Osteoblast (primary cell): ENCODE data around the gene B4GALNT1. TPM values are rescaled to one million over a fixed set of nuclear protein-coding genes. Genes with fewer than 3 reads are reported as not detected.

ENCODE experiments used
- DNase-seq: peaks from one replicate; pipeline ENCODE4 v3.0.0; 2011; ENCODE audit warnings: low spot score, mixed read lengths; ENCODE audit not compliant: insufficient read length; ENCODE audit errors: missing footprints
- H2AFZ ChIP-seq: 2 replicates; pipeline ENCODE4 v1.6.0; 2011; ENCODE audit warnings: mild to moderate bottlenecking, low read length
- H3K27ac ChIP-seq: 2 replicates; pipeline ENCODE4 v1.5.1; 2011; ENCODE audit warnings: mild to moderate bottlenecking, low read depth, low read length, moderate library complexity
- H3K27me3 ChIP-seq: 2 replicates; pipeline ENCODE4 v1.6.0; 2012; ENCODE audit warnings: mild to moderate bottlenecking, control low read depth, inconsistent platforms, low read length, moderate library complexity; ENCODE audit not compliant: insufficient read depth
- H3K36me3 ChIP-seq: 2 replicates; pipeline ENCODE4 v1.5.1; 2011; ENCODE audit warnings: mild to moderate bottlenecking, low read length, control low read depth, moderate library complexity; ENCODE audit not compliant: insufficient read depth
- H3K4me1 ChIP-seq: 2 replicates; pipeline ENCODE4 v1.5.1; 2011; ENCODE audit warnings: mild to moderate bottlenecking, low read length, control low read depth, moderate library complexity; ENCODE audit not compliant: insufficient read depth
- H3K4me2 ChIP-seq: 2 replicates; pipeline ENCODE4 v1.6.0; 2011; ENCODE audit warnings: mild to moderate bottlenecking, low read length; ENCODE audit not compliant: insufficient read depth
- H3K4me3 ChIP-seq: fragments of 200-600 bp; sonication (generic); 3 replicates; pipeline ENCODE4 v1.5.1; 2012; ENCODE audit warnings: mild to moderate bottlenecking, low read length, inconsistent platforms; ENCODE audit not compliant: insufficient read depth
- H3K79me2 ChIP-seq: 2 replicates; pipeline ENCODE4 v1.6.0; 2012; ENCODE audit warnings: mild to moderate bottlenecking, low read length, control low read depth, inconsistent platforms; ENCODE audit not compliant: insufficient read depth
- H3K9me3 ChIP-seq: 2 replicates; pipeline ENCODE4 v1.5.1; 2011; ENCODE audit warnings: low read depth, low read length, control low read depth
- H4K20me1 ChIP-seq: 2 replicates; pipeline ENCODE4 v1.6.0; 2012; ENCODE audit warnings: mild to moderate bottlenecking, low read length, control low read depth; ENCODE audit not compliant: insufficient read depth
- CTCF ChIP-seq: IDR thresholded peaks from 2 replicates; pipeline ENCODE4 v1.5.1; 2011; ENCODE audit warnings: mild to moderate bottlenecking, low read depth, low read length, moderate library complexity; ENCODE audit errors: extremely low read depth
- total RNA-seq: library from RNA; depleted of rRNA; stranded (reverse); fragments of >200 nt; gene quantifications from 2 replicates; pipeline ENCODE4 v1.2.3, GENCODE V29; 2012

Gene B4GALNT1
- total RNA-seq, 1 donor = 1.1 TPM

- DNase-seq = peak; percentile 74
- Histone ChIP-seq H3K79me2 (no peaks in the 10 kb centered on the region), H3K4me2 (no peak overlapping the region), H3K36me3 (no peaks in the 10 kb centered on the region), H3K27ac (no peak overlapping the region), H3K4me3 (no peak overlapping the region), H2AFZ (no peak overlapping the region), H3K27me3 (peaks cover 46% of the 10 kb centered on the region), H4K20me1 (no peaks in the 10 kb centered on the region), H3K4me1 (peaks cover 4% of the 10 kb centered on the region), H3K9me3 (no peaks in the 10 kb centered on the region)
- TF ChIP-seq CTCF = no peak
Measured at GRCh38 chr12:57626111-57626920, 6.7 kb downstream of the B4GALNT1 start.

- no peaks in the 10 kb centered on the region for H3K36me3 ChIP-seq
- no peak overlapping the region for H3K4me3 ChIP-seq
- no peak overlapping the region for H2AFZ ChIP-seq
- H3K27ac ChIP-seq = no peak overlapping the region
- peak; percentile 71 for DNase-seq
- peaks cover 6% of the 10 kb centered on the region for H3K4me1 ChIP-seq
- no peak overlapping the region for H3K4me2 ChIP-seq
- TF ChIP-seq CTCF = no peak
- no peaks in the 10 kb centered on the region for H3K79me2 ChIP-seq
- H4K20me1 ChIP-seq = no peaks in the 10 kb centered on the region
- H3K27me3 ChIP-seq = peaks cover 48% of the 10 kb centered on the region
- H3K9me3 ChIP-seq = no peaks in the 10 kb centered on the region
Measured at GRCh38 chr12:57625261-57626032, 7.6 kb downstream of the B4GALNT1 start.

- Histone ChIP-seq H3K36me3 (no peaks in the 10 kb centered on the region), H3K27me3 (peaks cover 56% of the 10 kb centered on the region), H3K4me3 (no peak overlapping the region), H3K4me1 (peaks cover 6% of the 10 kb centered on the region), H3K9me3 (no peaks in the 10 kb centered on the region), H2AFZ (no peak overlapping the region), H3K79me2 (no peaks in the 10 kb centered on the region), H3K4me2 (no peak overlapping the region), H4K20me1 (no peaks in the 10 kb centered on the region), H3K27ac (no peak overlapping the region)
- no peak for TF ChIP-seq CTCF
- peak; percentile 81 for DNase-seq
Measured at GRCh38 chr12:57624441-57625220, 8.4 kb downstream of the B4GALNT1 start.
